T47D (cell line): Measurements from ENCODE around the gene SCRN3.
A peak's percentile ranks its signal among the peaks of the same experiment; 100 is the strongest.

Experiments
- DNase-seq, 2 experiments: peaks; one replicate each; pipeline versions ENCODE4 v3.0.0 to v3.0.0-alpha.2; 2011 to 2012; ENCODE audit warnings: low read depth in 1 of 2, low spot score in 1 of 2
- JUND ChIP-seq: IDR thresholded peaks from 2 replicates; pipeline ENCODE4 v1.6.1; 2012; ENCODE audit warnings: low read depth
- in situ Hi-C: cut with HindIII; loops from 2 replicates; pipeline ENCODE4 v1.10.0; 2016; ENCODE audit warnings: low sequenced_read_pairs, low pct_unique_long_range_greater_than_20kb

The SCRN3 gene

DNA sequence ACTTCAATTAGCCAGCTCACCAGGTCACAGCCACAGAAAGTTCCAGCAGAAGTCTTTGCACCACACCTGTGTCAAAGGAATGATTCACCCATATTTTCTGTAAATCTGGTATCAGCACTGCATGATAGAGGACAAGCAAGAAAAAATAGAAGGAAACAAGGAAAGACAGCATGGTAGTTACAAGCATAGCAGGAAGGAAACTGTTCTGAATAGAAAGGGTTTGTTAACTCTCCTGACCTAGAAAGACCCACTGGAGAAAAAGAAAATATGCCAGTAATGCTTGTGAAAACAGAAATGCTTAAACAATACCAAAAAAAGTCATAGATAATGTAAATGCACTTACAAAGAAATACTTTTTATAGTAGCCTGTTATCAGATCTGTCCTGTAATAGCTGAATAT lies 40.8 kb downstream of the SCRN3 start:
- no peak for DNase-seq
- in situ Hi-C loops: no loop called here
- TF ChIP-seq JUND: no peak

DNA sequence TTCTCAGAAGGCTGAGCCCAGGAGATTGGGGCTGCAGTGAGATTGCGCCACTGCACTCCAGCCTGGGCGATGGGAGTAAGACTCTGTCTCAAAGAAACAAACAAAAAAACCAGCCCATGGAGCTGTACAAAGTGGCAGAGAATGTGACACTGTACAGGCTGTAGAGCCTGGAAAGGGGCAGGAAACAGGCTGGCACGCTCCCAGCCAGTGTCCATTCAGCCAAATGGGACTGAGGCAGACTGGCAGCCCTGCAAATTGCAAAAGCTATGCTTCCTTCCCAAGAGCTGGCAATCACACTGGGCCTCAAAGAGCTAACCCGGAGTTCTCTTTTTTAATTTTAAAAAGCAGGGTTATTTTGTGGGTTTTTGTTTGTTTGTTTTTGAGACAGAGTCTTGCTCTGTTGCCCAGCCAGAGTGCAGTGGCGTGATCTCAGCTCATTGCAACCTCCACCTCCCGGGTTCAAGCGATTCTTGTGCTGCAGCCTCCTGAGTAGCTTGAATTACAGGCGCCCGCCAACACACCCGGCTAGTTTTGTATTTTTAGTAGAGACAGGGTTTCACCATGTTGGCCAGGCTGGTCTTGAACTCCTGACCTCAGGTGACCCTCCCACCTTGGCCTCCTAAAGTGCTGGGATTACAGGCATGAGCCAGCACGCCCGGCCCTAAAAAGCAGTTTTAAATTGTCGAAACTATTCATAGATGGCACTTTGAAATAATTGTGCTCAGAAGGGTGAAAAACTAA lies 42.8 kb downstream of the SCRN3 start:
- DNase-seq: no peak
- no peak for TF ChIP-seq JUND
- in situ Hi-C loops: no loop called here

DNA sequence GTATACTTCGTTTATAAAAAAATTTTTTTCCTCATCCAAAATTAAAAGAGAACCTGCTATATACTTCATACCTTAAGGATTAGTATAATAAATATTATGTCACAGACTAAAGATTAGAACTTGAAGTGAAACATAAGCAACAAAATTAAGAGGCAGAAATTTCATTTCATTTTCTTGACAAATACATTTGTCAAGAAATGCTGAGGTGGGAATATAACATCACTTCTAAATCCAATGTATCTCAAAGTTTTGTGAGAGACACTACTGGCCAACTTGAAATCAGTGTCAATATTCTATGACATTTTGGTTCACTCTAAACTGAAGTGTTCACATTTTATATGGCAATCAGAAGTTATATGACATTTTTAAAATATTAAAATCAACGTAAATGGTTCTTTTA lies 43.8 kb downstream of the SCRN3 start:
- no peak for TF ChIP-seq JUND
- in situ Hi-C loops: no loop called here
- DNase-seq: no peak

GRCh38 chr2:174439950-174440349 lies 44.4 kb downstream of the SCRN3 start:
- in situ Hi-C loops: no loop called here

DNA sequence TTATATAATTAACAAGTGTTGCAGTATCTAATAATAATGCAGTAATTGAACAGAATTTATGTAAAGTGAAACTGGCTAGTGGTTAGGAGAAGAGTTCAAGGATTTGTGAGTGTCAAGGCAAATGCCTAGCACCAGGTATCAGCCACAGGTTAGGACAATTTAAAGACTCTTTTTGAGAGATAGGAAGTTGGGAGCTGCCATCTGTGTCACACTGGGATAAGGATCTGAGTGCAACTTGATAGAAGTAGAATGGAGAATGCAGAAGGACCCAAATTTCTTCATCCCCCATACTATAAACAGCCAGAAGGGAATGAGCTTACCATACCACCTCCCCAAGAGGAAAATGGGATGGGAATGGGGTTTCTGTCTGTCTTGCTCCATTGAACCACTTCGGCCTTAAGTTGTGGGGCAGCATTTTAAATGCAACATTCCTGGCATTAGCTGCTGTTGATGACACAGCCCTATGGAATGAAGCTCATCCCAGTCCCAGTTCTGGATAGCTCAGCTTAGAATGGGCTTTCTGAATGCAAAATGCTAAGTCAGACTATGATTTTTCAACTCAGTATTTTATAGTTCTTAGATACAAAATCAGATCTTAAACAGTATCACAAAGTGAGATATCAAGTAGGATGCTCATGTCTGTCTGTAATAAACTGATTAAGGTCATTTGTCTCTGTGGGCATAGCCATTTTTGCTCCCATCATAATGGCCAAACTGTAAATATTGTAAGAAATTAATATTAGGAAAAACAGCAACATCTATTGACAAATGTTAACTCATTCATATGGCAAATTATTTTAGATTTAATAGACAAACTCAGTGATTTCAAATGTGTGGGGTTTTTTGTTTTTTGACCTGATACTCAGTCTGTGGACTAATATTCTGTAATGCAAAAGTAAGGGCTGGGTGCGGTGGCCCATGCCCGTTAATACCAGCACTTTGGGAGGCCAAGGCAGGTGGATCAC lies 47.3 kb downstream of the SCRN3 start:
- TF ChIP-seq JUND: no peak
- in situ Hi-C loops: no loop called here
- DNase-seq: peak; percentile 7 to 57

More at GRCh38 chr2:174439950-174440349, 44.4 kb downstream of the SCRN3 start:
- DNase-seq: no peak
- no peak for TF ChIP-seq JUND

DNA sequence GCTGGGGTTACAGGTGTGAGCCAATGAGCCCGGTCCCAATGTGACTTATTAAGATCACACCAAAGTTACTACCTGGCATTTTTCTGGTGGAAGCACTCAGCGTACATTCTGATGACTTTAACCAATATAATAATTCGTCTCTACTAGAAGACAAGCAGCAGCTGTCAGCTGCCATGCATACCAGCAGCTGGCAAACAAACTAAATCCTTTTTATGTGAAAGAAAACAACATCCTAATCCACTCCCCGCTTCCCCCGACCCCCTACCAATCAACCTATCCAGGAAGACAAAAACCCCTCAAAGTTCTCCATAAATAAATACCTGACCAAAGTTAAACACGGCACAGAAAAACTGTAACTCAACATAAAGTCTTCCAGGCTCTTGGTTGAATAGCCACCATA lies 49.2 kb downstream of the SCRN3 start:
- TF ChIP-seq JUND: no peak
- in situ Hi-C loops: no loop called here
- no peak for DNase-seq

GRCh38 chr2:174445248-174445647 lies 49.7 kb downstream of the SCRN3 start:
- DNase-seq: no peak
- in situ Hi-C loops: no loop called here
- TF ChIP-seq JUND: no peak

GRCh38 chr2:174446531-174446930 lies 51.0 kb downstream of the SCRN3 start:
- in situ Hi-C loops: no loop called here
- TF ChIP-seq JUND: no peak
- no peak for DNase-seq

GRCh38 chr2:174449033-174449432 lies 53.5 kb downstream of the SCRN3 start:
- in situ Hi-C loops: no loop called here
- no peak for DNase-seq
- no peak for TF ChIP-seq JUND

- no peak for DNase-seq
- no peak for TF ChIP-seq JUND
- in situ Hi-C loops: no loop called here
Measured at GRCh38 chr2:174450021-174450816, 54.7 kb downstream of the SCRN3 start.

DNA sequence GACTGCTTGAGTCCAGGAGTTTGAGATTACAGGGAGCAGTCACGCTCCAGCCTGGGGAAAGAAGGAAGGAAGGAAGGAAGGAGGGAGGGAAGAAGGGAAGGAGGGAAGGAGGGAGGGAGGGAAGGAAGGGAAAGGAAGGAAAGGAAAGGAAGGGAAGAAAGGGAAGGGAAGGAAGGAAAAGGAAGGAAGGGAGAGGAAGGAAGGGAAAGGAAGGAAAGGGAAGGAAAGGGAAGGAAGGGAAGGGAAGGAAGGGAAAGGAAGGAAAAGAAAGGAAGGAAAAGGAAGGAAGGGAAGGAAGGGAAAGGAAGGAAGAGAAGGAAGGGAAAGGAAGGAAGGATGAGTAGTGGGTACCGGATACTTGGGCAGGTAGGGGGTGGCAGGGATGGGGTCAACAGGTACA lies 59.0 kb downstream of the SCRN3 start:
- no peak for TF ChIP-seq JUND
- no peak for DNase-seq
- in situ Hi-C loops: no loop called here

DNA sequence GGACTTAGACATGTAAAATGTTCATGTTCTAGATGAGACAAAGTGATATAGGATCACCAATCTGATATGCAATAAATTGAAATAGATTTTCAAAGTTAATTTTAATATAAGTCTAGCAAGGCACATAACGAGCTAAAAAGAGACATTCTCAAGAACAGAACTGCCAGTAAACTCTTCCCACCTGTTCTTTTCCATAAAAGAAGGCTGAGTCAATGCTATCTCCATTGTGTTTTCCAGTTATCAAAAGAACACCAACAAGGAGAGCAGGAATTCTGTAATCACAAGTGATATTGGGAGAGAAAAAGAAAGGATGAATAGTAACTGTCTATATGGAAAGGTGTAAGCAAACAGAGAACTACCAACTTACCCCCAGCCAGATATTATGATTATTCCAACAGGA lies 65.7 kb downstream of the SCRN3 start:
- in situ Hi-C loops: no loop called here
- no peak for DNase-seq
- no peak for TF ChIP-seq JUND
